ENCODE measurements around the gene RAET1E. TPM values are rescaled to one million over a fixed set of nuclear protein-coding genes. Genes with fewer than 3 reads are reported as not detected.
"Not testable (repeated sequence)": the region's sequence is repeated elsewhere in the genome, so short reads cannot be mapped to it uniquely, and the experiment has no call there.

RAET1E gene
- total RNA-seq, 1 donor from 2014 or later = 27.5 TPM

GRCh38 chr6:149917679-149918078 is 19.8 kb upstream of the RAET1E start:
- intact Hi-C loops (cut with DNase I) = no loop called here
- no peaks in the 10 kb centered on the region for H3K27me3 ChIP-seq
- H3K36me3 ChIP-seq = no peaks in the 10 kb centered on the region
- H3K4me3 ChIP-seq = no peak overlapping the region
- no peak overlapping the region for H3K27ac ChIP-seq
- H3K4me1 ChIP-seq = peaks cover 6% of the 10 kb centered on the region
- no peak for DNase-seq (ENCODE audit: extremely low spot score in 2 of 2)
- no peak for TF ChIP-seq POLR2A (IDR thresholded peaks at IDR 0.05)
- no peak for TF ChIP-seq CTCF (IDR thresholded peaks at IDR 0.05)
- TF ChIP-seq POLR2AphosphoS5 (IDR thresholded peaks at IDR 0.05; ENCODE audit: insufficient read depth in 1 of 2, low read depth in 1 of 2) = no peak
- no peaks in the 10 kb centered on the region for H3K9me3 ChIP-seq

GRCh38 chr6:149915970-149916865 is 18.3 kb upstream of the RAET1E start:
- Histone ChIP-seq H3K4me3 (no peak overlapping the region), H3K9me3 (no peaks in the 10 kb centered on the region), H3K27me3 (no peaks in the 10 kb centered on the region), H3K36me3 (no peaks in the 10 kb centered on the region), H3K27ac (no peak overlapping the region), H3K4me1 (no peaks in the 10 kb centered on the region)
- peak; percentile 70 to 77 for DNase-seq (ENCODE audit: extremely low spot score in 2 of 2)
- no peak for TF ChIP-seq CTCF (IDR thresholded peaks at IDR 0.05)
- TF ChIP-seq POLR2AphosphoS5 (IDR thresholded peaks at IDR 0.05; ENCODE audit: insufficient read depth in 1 of 2, low read depth in 1 of 2) = no peak
- TF ChIP-seq POLR2A (IDR thresholded peaks at IDR 0.05) = no peak
- intact Hi-C loops (cut with DNase I) = no loop called here

- Histone ChIP-seq H3K27ac (no peak overlapping the region), H3K9me3 (peaks cover under 1% of the 10 kb centered on the region), H3K4me1 (no peaks in the 10 kb centered on the region), H3K27me3 (no peaks in the 10 kb centered on the region), H3K4me3 (no peak overlapping the region), H3K36me3 (no peaks in the 10 kb centered on the region)
- no peak for TF ChIP-seq CTCF (IDR thresholded peaks at IDR 0.05)
- TF ChIP-seq POLR2A (IDR thresholded peaks at IDR 0.05) = no peak
- no peak for TF ChIP-seq POLR2AphosphoS5 (IDR thresholded peaks at IDR 0.05; ENCODE audit: insufficient read depth in 1 of 2, low read depth in 1 of 2)
- intact Hi-C loops (cut with DNase I) = no loop called here
- DNase-seq (ENCODE audit: extremely low spot score in 2 of 2) = peak; percentile 37 to 60
Observed at GRCh38 chr6:149913540-149914240, 15.8 kb upstream of the RAET1E start.

- DNase-seq (ENCODE audit: extremely low spot score in 2 of 2) = peak; percentile 34 to 37
- intact Hi-C loops (cut with DNase I) = no loop called here
- Histone ChIP-seq H3K36me3 (no peaks in the 10 kb centered on the region), H3K4me1 (no peaks in the 10 kb centered on the region), H3K4me3 (no peak overlapping the region), H3K27ac (no peak overlapping the region), H3K27me3 (no peaks in the 10 kb centered on the region), H3K9me3 (peaks cover 4% of the 10 kb centered on the region)
- no peak for TF ChIP-seq POLR2AphosphoS5 (IDR thresholded peaks at IDR 0.05; ENCODE audit: insufficient read depth in 1 of 2, low read depth in 1 of 2)
- TF ChIP-seq POLR2A (IDR thresholded peaks at IDR 0.05) = no peak
- no peak for TF ChIP-seq CTCF (IDR thresholded peaks at IDR 0.05)
Observed at GRCh38 chr6:149913085-149913484, 15.2 kb upstream of the RAET1E start.

- H3K27me3 ChIP-seq; H3K36me3 ChIP-seq; H3K9me3 ChIP-seq; H3K4me3 ChIP-seq; H3K4me1 ChIP-seq; intact Hi-C loops (cut with DNase I); H3K27ac ChIP-seq: not testable (repeated sequence)
- DNase-seq (ENCODE audit: extremely low spot score in 2 of 2) = peak; percentile 37 to 47
Observed at GRCh38 chr6:149912680-149913079, 14.8 kb upstream of the RAET1E start.
